Epidermal melanocyte (primary cell): ENCODE data around the gene MAPK1.
"Not testable (repeated sequence)": the region's sequence is repeated elsewhere in the genome, so short reads cannot be mapped to it uniquely, and the experiment has no call there.

ENCODE experiments used
- DNase-seq: peaks from one replicate; pipeline ENCODE4 v3.0.0; 2011; ENCODE audit warnings: low spot score; ENCODE audit not compliant: insufficient read length

The MAPK1 gene

GRCh38 chr22:21823740-21824444, 43.6 kb downstream of the MAPK1 start:
- no peak for DNase-seq

GRCh38 chr22:21819183-21819770, 48.2 kb downstream of the MAPK1 start:
- DNase-seq: no peak

- no peak for DNase-seq
These were observed 48.8 kb downstream of the MAPK1 start for GRCh38 chr22:21818487-21819182.

- not testable (repeated sequence) for DNase-seq
These were observed 50.0 kb downstream of the MAPK1 start for GRCh38 chr22:21817497-21817853.

- peak; percentile 96 for DNase-seq
These were observed 50.5 kb downstream of the MAPK1 start for GRCh38 chr22:21816787-21817496.

- DNase-seq: no peak
These were observed 51.0 kb downstream of the MAPK1 start for GRCh38 chr22:21816472-21816786.

- no peak for DNase-seq
These were observed 51.5 kb downstream of the MAPK1 start for GRCh38 chr22:21815958-21816357.

GRCh38 chr22:21815357-21815756, 52.1 kb downstream of the MAPK1 start:
- no peak for DNase-seq

- no peak for DNase-seq
These were observed 55.5 kb downstream of the MAPK1 start for GRCh38 chr22:21811982-21812381.

GRCh38 chr22:21807544-21808529, 59.6 kb downstream of the MAPK1 start:
- no peak for DNase-seq

GRCh38 chr22:21805325-21805724, 62.1 kb downstream of the MAPK1 start:
- DNase-seq: not testable (repeated sequence)

- no peak for DNase-seq
These were observed 63.6 kb downstream of the MAPK1 start for GRCh38 chr22:21803811-21804249.

- no peak for DNase-seq
These were observed 64.8 kb downstream of the MAPK1 start for GRCh38 chr22:21802673-21803072.

GRCh38 chr22:21802056-21802455, 65.4 kb downstream of the MAPK1 start:
- DNase-seq: no peak

GRCh38 chr22:21801304-21801644, 66.2 kb downstream of the MAPK1 start:
- not testable (repeated sequence) for DNase-seq

GRCh38 chr22:21800552-21801303, 66.7 kb downstream of the MAPK1 start:
- DNase-seq: no peak

GRCh38 chr22:21797444-21798221, 69.8 kb downstream of the MAPK1 start:
- no peak for DNase-seq

GRCh38 chr22:21796863-21797262, 70.6 kb downstream of the MAPK1 start:
- DNase-seq: no peak

- no peak for DNase-seq
These were observed 71.2 kb downstream of the MAPK1 start for GRCh38 chr22:21796231-21796630.

GRCh38 chr22:21793716-21794115, 73.7 kb downstream of the MAPK1 start:
- DNase-seq: not testable (repeated sequence)
